PC-9 (cell line): Measurements from ENCODE around the gene CCDC34.

Experiments
- CTCF ChIP-seq: fragments of 200-600 bp; sonication (generic); conservative IDR thresholded peaks from 2 replicates; pipeline ENCODE4 v1.6.1; 2017; ENCODE audit warnings: mixed run types, antibody characterized with exemption, mild to moderate bottlenecking, moderate library complexity
- EZH2 ChIP-seq: fragments of 200-600 bp; sonication (generic); IDR thresholded peaks from 2 replicates; pipeline ENCODE4 v1.8.0; 2017; ENCODE audit warnings: antibody characterized with exemption, low read depth

GRCh38 chr11:27397624-27398399, 34.8 kb upstream of the CCDC34 start:
- TF ChIP-seq CTCF, result no peak
- no peak for TF ChIP-seq EZH2
